WERI-Rb-1 (cell line): ENCODE measurements around the gene ADAM12.

Experiments used
- DNase-seq: peaks from one replicate; pipeline ENCODE4 v3.0.0-alpha.2; 2020
- H3K27ac ChIP-seq: fragments of 250-450 bp; sonication (Bioruptor Pico); 2 replicates; pipeline ENCODE4 v1.5.1; 2020; ENCODE audit warnings: mild to moderate bottlenecking, moderate library complexity
- H3K27me3 ChIP-seq: fragments of 250-450 bp; sonication (Bioruptor Pico); 2 replicates; pipeline ENCODE4 v1.5.1; 2021; ENCODE audit warnings: mild to moderate bottlenecking, low read depth, moderate library complexity; ENCODE audit not compliant: insufficient read depth, severe bottlenecking
- H3K36me3 ChIP-seq: fragments of 250-450 bp; sonication (Bioruptor Pico); 2 replicates; pipeline ENCODE4 v1.5.1; 2020; ENCODE audit warnings: mild to moderate bottlenecking, moderate library complexity
- H3K4me3 ChIP-seq: 2 replicates; pipeline ENCODE4 v1.5.1; 2011; ENCODE audit warnings: low read depth, mild to moderate bottlenecking, control low read depth, low read length
- H3K9me3 ChIP-seq: fragments of 250-450 bp; sonication (Bioruptor Pico); 2 replicates; pipeline ENCODE4 v1.5.1; 2021; ENCODE audit warnings: mild to moderate bottlenecking, moderate library complexity; ENCODE audit not compliant: severe bottlenecking
- TF ChIP-seq, protein P1 (sequence below): IDR thresholded peaks from 2 replicates; pipeline ENCODE4 v1.5.1; 2011; ENCODE audit warnings: low read depth, mild to moderate bottlenecking, control low read depth, inconsistent platforms, low read length

Gene ADAM12

DNA sequence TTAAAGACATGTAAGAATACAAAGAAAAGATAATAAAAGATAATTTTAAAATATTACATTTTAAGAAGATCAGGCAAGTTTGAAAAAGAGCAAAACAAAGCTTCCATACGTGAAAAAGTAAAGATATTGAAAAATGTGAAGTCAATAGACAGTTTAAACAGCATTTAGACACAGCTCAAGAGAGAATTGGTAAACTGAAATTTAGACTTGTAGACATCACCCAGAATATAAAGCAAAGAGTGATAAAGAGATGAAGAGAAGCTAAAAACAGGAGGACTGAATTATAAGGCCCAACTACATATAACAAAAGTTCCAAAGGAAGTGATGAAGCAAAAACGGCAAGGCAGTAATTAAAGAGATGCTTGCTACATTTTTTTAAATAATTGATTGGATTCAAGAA, 13.8 kb downstream of the ADAM12 start:
- Histone ChIP-seq H3K9me3 (no peaks in the 10 kb centered on the region), H3K36me3 (no peaks in the 10 kb centered on the region), H3K4me3 (no peak overlapping the region), H3K27ac (no peak overlapping the region), H3K27me3 (no peaks in the 10 kb centered on the region)
- TF ChIP-seq, protein P1, sequence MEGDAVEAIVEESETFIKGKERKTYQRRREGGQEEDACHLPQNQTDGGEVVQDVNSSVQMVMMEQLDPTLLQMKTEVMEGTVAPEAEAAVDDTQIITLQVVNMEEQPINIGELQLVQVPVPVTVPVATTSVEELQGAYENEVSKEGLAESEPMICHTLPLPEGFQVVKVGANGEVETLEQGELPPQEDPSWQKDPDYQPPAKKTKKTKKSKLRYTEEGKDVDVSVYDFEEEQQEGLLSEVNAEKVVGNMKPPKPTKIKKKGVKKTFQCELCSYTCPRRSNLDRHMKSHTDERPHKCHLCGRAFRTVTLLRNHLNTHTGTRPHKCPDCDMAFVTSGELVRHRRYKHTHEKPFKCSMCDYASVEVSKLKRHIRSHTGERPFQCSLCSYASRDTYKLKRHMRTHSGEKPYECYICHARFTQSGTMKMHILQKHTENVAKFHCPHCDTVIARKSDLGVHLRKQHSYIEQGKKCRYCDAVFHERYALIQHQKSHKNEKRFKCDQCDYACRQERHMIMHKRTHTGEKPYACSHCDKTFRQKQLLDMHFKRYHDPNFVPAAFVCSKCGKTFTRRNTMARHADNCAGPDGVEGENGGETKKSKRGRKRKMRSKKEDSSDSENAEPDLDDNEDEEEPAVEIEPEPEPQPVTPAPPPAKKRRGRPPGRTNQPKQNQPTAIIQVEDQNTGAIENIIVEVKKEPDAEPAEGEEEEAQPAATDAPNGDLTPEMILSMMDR: no peak
- no peak for DNase-seq

DNA sequence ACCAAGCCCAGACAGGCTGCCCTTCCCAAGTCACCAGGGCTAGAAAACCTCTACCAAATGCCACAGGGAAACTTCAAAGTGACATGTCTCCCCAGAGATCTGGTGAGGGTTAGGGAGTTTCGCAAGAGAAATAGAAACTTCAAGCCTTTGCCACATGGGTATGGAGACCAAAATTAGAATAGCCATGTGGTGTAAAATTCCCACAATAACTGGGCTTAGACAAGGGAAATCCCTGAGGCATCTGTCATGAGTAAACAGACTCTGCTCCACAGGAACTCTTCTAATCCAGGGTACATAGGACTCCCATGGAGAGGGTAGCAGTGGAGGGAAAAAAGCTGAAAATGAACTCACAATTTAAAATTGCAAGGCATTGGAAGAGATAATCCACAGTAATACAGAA, 14.3 kb downstream of the ADAM12 start:
- TF ChIP-seq, protein P1: no peak
- Histone ChIP-seq H3K27me3 (no peaks in the 10 kb centered on the region), H3K36me3 (no peaks in the 10 kb centered on the region), H3K4me3 (no peak overlapping the region), H3K9me3 (no peaks in the 10 kb centered on the region), H3K27ac (peak overlapping the region; percentile 70)
- no peak for DNase-seq

DNA sequence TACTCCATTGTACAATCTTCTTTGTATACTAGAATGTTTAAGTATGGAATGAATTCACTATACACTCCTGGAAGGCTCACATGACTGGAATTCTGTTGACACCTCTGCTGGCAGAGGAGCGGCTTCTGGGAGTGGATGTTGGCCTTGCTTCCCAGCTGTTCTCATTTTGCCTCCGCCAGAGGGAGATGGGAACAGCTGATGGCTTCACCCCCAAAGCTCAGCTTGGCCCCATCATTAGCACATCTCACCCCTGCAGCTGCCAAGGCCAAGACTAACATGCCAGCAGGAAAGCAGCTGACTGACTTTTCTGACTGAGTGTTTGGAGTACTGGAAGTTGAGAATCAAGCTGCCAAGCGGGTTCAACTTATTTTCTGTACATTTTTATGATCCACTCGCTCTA, 15.1 kb downstream of the ADAM12 start:
- TF ChIP-seq, protein P1: no peak
- H3K9me3 ChIP-seq: no peaks in the 10 kb centered on the region
- DNase-seq: no peak
- H3K27ac ChIP-seq: peak overlapping the region; percentile 70
- no peaks in the 10 kb centered on the region for H3K27me3 ChIP-seq
- no peaks in the 10 kb centered on the region for H3K36me3 ChIP-seq
- no peak overlapping the region for H3K4me3 ChIP-seq

DNA sequence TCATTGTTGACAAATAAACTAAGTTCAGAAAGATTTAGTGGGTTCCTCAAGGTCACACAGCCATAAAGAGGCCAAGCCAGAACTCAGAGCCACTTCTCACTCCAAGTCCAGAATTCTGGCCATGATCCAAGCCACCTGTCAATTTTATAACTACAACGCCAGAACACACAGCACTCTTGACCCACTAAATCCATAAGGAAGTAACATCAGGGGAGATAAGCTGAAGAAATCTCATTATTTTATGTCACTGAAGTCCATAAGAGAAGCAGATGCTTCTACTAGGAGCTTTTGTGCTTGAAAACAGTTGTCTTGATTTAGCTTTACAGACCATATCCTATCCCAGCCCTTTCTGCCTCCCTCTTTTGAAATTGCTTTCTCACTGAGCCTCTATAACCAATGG, 15.9 kb downstream of the ADAM12 start:
- TF ChIP-seq, protein P1: no peak
- Histone ChIP-seq H3K9me3 (no peaks in the 10 kb centered on the region), H3K27ac (peak overlapping the region; percentile 70), H3K27me3 (no peaks in the 10 kb centered on the region), H3K4me3 (no peak overlapping the region), H3K36me3 (no peaks in the 10 kb centered on the region)
- DNase-seq: peak; percentile 70

DNA sequence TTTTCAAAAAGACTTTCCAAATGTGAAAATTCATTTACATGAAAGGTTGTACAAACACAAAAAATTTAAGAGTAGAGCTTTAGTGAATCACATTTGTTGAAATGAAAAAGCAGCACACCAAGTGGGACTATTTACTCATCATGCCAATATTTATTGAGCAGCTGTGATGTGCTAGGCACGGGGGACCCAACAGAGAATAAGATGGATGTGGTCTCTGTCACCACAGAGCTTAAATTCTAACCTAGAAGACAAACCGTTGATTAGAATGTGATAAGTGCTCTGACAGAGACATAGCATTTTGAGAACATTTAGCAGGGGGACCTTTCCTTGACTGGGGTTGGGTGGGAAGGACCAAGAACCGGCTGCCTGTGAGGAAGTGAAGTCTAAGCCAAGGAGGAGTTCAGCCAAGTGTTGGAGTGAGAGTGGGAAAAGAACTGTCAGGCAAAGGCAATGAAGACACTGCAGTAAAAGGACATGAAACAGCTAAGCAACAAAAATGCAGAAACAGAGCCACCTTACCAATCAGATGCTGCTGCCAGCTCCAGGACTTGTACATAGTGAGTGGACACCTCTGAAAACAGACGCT, 19.1 kb downstream of the ADAM12 start:
- H3K27me3 ChIP-seq: no peaks in the 10 kb centered on the region
- H3K4me3 ChIP-seq: no peak overlapping the region
- H3K36me3 ChIP-seq: no peaks in the 10 kb centered on the region
- DNase-seq: no peak
- no peak overlapping the region for H3K27ac ChIP-seq
- no peaks in the 10 kb centered on the region for H3K9me3 ChIP-seq
- TF ChIP-seq, protein P1: no peak

DNA sequence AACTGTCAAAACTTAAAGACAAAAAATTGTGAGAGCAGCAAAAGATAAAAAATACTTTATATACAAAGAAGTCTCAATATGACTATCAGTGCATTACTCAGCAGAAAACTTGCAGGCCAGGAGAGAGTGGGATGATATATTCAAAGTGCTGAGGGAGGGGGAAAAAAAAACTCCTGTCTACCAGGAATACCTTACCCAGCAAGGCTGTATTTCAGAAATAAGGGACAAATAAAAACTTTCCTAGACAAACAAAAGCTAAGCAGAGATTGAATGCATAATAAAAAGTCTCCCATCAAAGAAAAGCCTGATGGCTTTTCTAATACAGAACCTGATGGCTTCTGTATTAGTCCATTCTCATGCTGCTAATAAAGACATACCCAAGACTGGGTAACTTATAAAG, 31.1 kb downstream of the ADAM12 start:
- no peak overlapping the region for H3K4me3 ChIP-seq
- no peaks in the 10 kb centered on the region for H3K27me3 ChIP-seq
- H3K36me3 ChIP-seq: no peaks in the 10 kb centered on the region
- H3K27ac ChIP-seq: no peak overlapping the region
- no peak for DNase-seq
- TF ChIP-seq, protein P1: no peak
- peaks cover 10% of the 10 kb centered on the region for H3K9me3 ChIP-seq
